Effector CD8-positive, alpha-beta T cell (primary cell): Measurements from ENCODE around the gene GSE1.

ENCODE experiments used
- DNase-seq: peaks from one replicate; lab custom pipeline; 2025; lab: John Stamatoyannopoulos, UW

GSE1 gene

DNA sequence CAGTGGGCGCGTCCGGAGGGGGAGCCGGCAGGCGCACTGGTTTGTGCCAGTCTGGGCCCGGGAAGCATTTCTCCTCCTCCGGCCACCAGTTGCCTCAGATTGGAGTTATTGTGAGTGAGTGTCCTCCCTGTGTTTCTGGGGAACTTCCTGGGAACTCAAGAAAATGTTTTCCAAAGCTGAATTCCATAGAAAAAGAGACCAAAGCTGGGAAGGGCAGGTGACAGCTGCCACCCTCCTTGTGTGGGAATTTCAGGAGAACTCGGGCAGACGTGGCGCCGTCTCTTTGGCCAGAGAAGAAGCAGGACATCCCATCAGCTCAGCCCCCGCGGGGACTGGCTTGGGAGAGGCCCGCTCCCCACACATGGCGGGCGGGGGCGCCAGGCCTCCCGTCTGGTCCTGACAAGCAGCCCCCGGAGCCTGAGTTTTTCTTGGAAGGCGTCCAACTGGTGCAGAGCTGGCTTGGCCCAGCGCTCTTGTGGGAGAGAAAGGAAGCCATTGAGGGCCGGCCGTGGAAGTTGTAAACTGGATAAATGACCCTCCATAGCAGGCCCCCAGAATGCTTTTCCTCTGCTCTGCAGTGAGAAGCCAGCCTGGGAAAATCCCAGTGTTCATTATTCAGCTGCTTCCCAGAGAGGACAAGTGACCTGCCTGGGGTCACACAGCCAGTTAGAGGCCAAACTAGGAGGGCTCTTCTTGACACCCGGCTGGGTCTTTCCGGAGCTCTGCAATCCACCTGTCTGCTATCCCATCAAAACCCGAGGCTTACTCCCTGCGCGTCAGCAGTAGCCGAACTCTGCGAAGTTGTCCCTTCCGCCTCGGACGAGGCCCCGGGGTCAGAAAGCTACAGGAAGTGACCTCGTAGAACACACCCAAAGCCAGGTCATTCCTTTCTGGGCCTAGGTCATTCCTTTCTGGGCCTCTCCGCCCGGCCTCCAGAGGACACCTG is 39.2 kb upstream of the GSE1 start:
- DNase-seq = no peak

DNA sequence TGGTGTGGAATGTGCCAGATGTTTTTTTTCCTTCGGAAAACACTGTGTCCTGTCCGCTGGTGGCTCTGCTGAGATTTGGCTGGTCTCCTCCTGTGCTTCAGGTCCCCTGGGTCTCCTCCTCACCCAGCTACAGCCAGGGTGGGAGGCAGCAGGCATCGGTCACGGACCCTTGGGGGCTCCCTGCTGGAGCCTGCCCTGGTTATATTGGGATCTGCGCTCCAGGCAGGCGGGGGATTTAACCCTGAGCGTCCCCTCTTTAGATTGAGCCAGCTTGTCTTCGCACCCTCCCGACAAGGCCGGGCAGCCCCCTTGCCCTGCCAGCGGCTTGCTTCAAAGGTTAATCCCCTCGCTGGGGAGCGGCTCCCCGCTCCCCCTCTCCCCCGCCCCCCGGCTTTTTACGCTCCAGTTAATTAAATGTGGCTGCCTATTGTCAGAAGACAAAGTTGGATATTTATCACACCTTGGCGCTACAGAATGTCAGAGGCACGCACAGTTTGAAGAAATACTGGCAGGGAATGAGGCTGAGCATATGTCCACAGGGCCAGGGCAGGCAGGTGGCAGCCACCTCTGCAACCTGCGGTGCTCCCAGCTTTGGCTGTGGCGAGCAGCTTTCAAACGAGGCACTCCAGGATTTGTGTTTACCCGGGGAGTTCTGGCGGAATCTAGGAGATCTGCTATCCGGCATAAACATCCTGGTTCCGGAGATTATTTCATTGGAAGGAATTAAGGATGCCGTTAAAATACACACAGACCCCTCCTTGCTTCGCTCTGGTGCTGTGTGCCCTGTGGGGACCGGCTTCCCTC is 38.2 kb upstream of the GSE1 start:
- no peak for DNase-seq

DNA sequence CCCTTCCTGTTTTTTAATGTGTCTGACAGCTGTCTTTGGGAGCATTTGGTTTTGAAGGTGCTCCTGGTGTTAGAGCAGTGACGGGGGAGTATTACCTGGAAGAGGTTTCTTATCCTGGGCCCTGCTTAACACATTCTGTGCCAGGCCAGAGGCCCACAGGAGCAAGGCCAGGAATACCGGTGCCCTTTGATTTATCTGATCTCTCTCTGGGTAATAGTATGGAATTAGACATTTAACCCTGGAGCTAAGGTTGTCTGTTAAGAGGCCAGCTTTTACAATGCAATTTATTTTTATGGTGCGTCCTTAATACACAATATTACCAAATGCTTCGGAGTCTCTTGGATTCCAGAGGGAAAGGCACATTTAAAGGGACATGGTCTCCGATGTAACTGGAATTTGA is 37.2 kb upstream of the GSE1 start:
- no peak for DNase-seq

DNA sequence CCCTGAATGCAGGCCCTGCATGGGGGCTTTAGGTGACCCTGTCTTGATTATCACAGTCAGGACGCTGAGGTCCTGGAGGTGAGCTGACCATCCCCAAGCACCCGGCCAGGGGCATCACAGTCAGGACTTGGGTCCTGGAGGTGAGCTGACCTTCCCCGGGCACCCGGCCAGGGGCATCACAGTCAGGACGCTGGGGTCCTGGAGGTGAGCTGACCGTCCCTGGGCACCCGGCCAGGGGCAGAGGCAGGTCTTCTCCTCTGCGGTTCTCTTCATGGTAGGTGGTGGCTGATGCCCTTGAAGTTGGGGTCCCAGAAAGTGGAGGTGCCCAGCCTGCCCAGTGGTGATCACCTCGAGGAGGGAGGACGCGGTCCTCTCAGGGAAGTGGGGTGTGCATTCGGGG is 36.2 kb upstream of the GSE1 start:
- DNase-seq = no peak

DNA sequence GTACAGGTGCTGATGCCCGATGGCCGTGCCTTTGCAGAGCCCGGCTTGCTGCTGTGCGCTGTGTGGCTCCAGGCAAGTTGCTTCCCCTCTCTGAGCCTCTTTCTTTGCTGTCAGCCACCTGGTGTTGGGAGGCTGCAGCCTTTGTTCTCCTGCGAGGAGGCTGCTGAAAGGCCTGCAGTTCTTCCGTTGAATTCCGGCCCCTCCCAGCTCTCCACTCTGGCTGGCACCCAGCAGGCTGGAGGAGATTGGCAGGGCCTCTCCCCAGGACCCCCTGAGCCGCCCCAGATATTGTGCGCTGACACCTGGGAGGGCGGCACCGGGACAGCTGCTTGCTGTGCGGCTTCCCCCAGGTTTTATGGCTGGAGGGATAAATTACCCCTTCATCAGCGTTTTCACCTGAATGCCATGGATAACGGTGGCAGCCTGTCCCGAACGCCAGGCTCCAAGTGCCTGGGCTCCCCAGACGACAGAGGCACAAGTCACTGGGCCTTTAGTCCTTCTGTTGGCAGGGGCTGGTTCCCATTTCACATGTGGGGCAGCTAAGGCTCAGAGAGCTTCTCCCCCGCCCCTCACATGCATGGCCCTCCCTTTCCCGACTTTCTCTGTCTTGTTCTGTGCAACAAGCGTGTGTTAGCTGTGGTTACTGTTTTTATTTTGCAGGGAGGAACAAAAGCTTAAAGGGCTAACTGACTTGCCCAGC is 35.1 kb upstream of the GSE1 start:
- no peak for DNase-seq

DNA sequence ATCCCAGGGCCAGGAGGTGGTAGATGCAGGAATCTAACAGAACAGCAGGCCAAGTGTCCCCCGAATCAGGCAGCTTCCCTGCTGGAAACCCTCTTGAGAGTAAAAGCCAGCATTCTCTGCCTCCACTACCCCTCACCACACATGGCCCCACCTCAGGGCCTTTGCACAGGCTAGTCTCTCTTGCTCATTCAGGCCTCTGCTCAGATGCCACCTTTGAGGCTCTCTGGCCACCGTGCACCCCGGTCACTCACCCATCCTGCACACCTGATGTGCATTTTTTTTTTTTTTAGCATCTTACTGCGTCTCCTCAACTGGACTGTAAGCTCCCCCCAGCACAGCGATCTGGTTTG is 34.5 kb upstream of the GSE1 start:
- no peak for DNase-seq

DNA sequence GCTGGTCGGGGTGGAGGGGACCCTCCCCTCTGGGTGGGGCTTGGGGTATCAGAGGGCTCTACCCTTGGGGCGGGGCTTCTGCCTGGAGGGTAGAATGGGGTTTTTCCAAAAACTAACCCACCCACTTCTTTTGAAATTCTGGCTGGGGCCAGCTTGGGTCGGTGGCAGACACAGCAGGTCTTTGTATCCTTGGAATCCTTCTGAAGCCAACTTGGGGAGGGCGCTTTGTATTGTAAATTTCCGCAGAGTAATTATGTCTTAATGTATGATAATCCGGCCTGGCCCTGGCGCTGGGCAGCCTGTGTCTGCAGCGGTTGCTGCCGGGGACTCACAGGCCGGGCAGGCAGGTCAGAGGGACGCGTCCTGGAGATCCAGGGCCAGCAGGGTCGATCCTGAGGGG is 33.9 kb upstream of the GSE1 start:
- no peak for DNase-seq

DNA sequence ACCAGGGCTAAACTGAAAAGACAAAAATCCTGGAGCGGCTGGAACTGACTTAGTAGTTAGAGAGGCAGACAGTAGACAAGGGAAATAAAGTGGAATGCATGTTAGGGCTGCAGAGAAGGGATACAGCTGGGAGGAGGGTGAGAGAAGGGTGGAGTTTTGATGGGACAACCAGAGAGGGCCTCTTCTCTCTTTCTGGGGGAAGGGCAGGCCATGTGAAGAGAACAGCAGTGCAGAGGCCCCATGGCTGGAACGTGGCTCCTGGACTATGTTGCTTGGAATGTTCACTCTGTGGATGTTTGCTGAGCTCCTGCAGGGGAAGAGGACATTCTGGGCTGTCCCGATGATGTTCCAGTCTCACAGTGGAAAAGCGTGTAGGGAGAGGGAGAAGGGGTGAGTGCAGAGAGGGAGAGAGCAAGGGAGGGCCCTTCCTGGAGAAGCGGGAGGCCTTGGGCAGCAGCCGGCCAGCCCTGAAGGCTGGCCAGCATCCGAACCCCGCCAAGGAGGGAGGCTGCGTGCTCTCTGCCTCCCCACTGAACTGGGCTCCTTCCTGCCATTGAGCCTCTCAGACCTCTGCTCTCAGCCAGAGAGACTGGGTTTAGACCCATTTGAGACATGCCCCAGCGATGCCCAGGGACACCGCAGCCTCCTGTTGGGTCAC is 33.1 kb upstream of the GSE1 start:
- no peak for DNase-seq

DNA sequence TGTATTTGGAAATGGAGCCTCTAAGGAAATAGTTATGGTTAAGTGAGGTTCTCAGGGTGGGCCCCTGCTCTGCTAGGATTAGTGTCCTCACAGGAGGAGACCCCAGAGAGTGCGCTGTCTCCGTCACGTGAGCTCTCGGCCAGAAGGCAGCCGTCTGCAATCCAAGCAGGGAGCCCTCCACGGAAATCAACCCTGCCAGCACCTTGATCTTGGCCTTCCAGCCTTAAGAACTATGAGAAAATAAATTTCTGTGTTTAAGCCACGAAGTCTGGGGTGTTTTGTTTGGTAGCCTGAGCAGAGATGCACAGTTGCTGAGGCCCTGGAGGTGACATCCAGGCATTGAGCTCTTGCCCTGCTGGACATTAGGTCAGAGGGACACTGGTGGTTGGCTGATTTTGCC is 32.4 kb upstream of the GSE1 start:
- DNase-seq = no peak

DNA sequence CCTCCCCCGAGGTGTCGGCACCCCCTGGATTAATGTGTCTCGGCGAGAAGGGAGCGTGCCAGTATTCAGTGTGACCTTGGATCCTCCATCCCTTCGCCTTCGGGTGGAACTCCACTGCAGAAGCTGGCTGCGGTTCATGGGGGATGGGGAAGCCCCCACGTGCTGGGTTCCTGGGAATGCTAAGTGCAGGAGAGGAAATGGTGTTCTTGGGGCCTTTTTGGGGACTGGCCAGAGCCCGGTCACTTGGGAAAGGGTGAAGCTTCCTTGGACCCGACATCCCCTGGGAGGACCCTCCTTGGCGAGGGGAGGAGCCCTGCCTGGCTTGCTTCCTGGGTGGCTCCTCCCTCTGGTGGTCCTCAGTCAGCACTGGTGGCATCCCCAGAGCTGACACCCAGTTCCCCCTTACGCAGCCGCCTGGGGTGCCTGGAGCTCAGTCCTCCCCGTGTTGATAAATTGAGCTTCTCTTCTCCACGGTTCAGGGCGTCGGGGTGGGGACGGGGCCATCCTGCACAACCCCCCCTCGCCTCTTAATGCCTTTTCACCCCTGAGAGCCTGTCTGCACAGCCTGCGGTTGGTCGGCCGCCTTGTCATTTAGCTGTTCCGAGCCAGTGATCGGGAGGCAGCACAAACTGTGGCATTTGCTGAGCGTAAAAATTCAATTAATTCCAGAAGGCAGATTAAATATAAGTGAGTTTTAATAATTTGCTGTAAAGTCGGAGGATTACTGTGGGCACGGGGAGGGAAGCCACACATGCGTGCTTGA is 30.7 kb upstream of the GSE1 start:
- DNase-seq = no peak

DNA sequence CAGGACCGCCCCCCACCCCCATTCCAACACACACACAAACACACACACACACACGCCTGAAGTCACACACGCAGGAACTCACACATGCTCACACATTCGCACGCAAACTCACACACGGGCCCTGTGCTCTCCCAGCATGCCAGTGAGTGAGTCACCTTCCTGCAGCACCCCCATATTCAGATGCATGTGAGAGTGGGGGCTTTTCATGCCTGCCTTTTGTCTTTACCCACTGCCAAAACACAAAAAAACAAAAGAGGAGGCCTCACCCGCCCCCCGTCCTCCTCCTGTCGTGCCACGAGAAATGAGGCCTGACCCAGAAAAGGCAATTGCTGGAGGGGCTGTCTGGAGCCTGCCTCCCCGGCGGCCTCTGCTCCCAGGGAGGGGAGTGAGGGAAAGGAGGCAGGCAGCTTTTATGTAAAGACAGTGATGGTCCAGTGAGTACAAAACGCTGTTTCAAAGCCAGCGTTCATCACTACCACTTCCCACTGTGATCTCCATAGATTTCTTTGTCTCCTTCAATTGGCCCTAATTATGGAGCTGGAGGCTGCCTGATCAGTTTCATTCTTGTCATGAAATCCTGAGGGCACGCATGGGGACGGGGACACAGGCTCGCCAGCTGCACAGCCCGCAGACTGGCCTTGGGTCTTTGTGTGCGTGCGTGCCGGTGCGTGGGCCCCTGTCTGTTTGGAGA is 29.5 kb upstream of the GSE1 start:
- no peak for DNase-seq

DNA sequence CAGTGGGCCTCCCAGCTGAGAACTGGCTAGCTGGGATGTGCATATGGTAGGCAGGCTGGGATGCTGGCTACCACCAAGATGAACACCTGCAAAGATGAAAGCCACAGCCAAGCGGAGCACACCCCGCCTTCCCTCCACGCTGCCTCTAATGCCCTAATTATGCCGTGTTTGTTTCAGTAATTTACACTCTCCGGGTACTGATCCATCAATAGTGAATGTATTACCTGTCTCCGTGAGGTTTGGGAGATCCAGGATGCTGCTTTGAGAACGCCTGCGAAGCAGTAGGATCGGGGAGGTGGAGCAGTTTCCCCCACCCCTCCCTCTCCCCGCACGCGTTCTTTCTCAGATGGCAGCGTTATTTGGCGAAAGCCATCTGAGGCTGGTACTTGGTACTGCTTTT is 28.9 kb upstream of the GSE1 start:
- no peak for DNase-seq

DNA sequence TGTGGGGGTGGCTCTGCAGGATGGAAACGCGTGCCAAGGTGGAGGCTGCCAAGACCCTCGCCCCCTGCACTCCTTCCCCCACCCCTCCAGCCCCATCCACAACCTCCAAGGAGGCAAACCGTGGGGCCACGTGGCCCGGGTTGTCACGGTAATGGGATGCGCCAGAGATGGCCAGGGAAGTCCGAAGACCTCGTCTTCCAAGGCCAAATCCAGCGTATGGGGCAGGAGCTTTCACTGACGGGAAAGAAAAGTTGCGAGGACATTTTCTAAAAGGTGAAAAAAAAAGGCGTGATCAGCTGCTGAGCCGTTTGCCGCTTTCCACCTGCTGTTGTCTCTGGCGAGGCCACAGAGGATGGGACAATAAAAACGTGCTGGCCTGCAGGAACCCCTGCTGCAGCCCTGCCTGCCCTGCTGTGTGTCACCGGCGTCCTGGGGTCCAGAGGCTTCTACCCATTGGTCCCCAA is 28.3 kb upstream of the GSE1 start:
- no peak for DNase-seq

DNA sequence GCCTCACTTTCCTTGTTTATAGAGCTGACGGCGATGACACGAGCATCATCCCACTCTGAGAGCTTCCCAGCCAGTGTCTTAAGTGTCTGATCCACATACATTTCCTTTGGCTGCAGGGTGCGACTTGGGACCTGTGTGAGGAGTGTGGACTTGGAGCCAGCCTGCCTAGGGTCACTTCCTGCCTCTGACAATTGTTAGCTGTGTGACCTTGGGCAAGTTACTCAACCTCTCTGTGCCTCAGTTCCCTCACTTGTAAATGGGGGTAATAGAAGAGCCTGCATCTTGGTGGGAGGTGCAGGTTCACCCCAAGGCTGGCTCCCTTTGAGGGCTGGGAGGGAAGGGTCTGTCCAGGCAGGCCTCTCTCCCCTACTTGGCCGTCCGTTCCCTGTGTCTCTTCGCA is 27.4 kb upstream of the GSE1 start:
- DNase-seq = no peak

DNA sequence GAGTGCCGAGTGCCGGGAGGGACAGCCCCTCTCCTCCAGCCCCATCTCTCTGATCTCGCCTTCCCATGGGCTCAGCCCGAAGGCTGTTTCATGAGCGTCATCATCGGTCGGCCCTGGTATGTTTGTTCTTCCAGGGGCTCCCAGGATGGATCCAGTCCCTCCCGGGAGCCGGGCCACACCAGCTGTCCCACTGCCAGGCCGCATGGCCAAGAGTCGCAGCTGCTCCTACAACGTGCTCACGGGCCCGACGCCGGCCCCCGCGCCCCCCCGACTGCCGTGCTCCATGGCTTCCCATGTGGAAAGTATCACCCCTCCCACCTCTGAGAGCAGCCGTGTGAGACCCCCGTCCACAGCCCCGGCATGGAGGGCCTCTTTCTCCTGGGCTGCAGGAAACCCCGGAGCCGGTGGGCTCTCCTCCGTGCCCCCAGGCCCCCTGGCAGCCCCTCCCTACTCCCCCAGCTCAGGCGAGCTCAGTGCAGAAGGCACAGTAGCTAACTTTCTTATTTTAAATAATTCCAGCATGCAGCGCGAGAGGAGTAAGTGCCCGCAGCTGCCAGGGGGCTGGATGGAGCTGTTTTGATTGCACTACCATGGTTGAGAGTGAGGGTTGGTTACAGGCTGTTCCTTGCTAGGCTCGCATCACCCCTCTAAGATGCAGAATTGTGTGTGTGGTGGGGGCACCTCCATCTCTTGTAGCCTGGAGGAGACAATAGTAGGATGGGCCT is 26.6 kb upstream of the GSE1 start:
- DNase-seq = no peak

DNA sequence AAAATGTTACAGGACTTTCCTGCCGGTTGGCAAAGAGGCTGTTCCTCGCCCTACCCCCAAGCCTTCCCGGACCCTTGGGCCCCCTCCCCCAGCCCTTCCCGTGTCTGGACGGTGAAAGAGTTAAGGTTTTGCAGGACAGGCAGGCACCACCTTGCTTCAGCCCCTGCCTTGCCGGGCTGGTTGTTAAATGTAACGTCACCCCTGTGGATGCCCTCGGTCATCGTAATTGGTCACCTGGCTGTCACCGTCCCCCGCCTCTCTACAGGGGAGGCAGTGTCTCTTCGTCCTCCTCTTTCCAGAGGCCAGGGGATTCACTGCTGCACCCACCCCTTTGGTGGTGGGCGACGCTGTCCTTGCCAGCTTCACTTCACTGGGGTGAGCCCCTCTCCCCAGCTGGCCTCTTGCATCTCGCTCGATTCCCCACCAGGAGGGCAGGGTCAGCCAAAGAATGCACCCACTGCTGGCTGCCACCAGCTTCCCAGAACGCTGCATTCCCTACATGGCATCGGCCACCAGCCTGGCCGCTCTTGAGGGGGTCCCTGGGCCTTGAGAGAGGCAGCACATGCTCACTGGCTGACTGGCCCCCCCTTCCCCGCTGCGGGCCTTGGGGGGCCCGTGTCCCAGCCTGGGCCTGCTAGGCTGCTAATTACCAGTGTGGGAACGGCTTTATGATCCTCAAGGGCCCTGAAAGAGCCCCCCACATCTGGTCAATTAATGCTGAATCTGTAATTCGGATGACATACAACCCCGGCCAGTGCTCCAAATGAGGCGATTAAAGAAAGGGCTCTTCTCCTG is 25.2 kb upstream of the GSE1 start:
- no peak for DNase-seq

DNA sequence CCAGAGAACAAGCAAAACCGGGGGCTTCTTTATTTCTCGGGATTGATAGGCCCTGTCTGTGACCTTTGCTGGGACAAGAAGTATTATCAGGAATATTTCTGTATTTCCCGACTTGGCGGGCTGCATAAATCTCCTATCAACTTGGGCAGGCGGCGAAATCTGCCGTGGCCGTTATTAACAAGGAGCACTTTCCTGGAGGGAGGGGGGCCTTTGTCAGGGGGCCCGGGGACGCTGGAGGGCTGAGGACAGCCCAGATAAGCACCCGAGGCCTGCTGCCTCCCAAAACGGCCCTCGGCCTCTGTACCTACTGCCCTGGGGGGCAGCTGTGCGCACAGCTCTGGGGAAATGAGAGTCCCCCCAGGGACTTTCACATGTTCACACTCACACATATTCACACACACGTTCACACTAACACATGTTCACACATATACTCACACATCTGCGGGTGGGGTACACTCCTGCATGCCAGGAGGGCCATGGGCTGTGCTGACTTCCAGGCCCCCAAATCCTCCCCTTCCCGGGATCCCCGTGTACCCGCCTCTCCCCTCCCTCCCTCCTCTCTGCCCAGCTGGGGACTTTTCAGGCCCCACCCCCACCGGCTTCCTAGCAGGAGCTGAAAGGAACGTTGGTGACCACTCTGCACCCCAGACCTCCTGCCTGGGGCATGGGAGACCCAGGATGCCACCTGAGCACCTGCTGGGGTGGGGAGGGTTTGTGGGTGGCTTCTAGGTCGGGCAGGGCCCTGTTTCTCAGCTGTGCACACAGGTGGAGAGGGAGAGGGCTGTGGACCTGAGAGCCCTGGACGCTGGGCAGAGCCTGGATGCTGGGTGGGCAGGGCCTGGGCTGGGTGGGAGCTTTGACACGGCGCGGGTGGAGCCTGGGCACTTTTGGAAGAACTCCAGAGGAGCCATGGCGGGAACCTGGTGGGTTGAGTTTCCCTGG is 24.3 kb upstream of the GSE1 start:
- DNase-seq = no peak
